GM23248 (cell line): ENCODE measurements around the gene NCOA7. TPM values are rescaled to one million over a fixed set of nuclear protein-coding genes. Genes with fewer than 3 reads are reported as not detected.
A peak's percentile ranks its signal among the peaks of the same experiment; 100 is the strongest.

Experiments used
- DNase-seq: peaks from one replicate; pipeline ENCODE4 v3.0.0-alpha.2; 2015
- H2AFZ ChIP-seq: fragments of 200-600 bp; sonication (generic); 2 replicates; pipeline ENCODE4 v1.6.1; 2016; ENCODE audit warnings: antibody characterized with exemption
- H3F3A ChIP-seq: fragments of 200-600 bp; sonication (generic); 2 replicates; pipeline ENCODE4 v1.6.1; 2016; ENCODE audit warnings: mild to moderate bottlenecking, antibody characterized with exemption, mixed run types; ENCODE audit not compliant: insufficient read depth
- H3K27ac ChIP-seq: fragments of 200-600 bp; sonication (generic); 2 replicates; pipeline ENCODE4 v1.5.1; 2016; ENCODE audit warnings: mild to moderate bottlenecking
- H3K27me3 ChIP-seq: fragments of 200-600 bp; sonication (generic); replicated peaks from 2 replicates; pipeline ENCODE4 v1.6.1; 2016; ENCODE audit warnings: mild to moderate bottlenecking; ENCODE audit not compliant: insufficient read depth
- H3K36me3 ChIP-seq: fragments of 200-600 bp; sonication (generic); 2 replicates; pipeline ENCODE4 v1.6.1; 2016; ENCODE audit warnings: low read depth, mild to moderate bottlenecking
- H3K4me1 ChIP-seq: fragments of 200-600 bp; sonication (generic); 2 replicates; pipeline ENCODE4 v1.6.1; 2016; ENCODE audit warnings: mild to moderate bottlenecking; ENCODE audit not compliant: insufficient read depth
- H3K4me2 ChIP-seq: fragments of 200-600 bp; sonication (generic); one replicate; pipeline ENCODE4 v1.6.1; 2016; ENCODE audit warnings: mild to moderate bottlenecking; ENCODE audit not compliant: unreplicated experiment
- H3K4me3 ChIP-seq: fragments of 200-600 bp; sonication (generic); 2 replicates; pipeline ENCODE4 v1.5.1; 2016; ENCODE audit warnings: mild to moderate bottlenecking
- H3K79me2 ChIP-seq: fragments of 200-600 bp; sonication (generic); 2 replicates; pipeline ENCODE4 v1.6.1; 2016; ENCODE audit warnings: mild to moderate bottlenecking; ENCODE audit not compliant: insufficient read depth
- H3K9ac ChIP-seq: fragments of 200-600 bp; sonication (generic); 2 replicates; pipeline ENCODE4 v1.6.1; 2016; ENCODE audit warnings: mild to moderate bottlenecking
- H3K9me2 ChIP-seq: fragments of 200-600 bp; sonication (generic); 2 replicates; pipeline ENCODE4 v1.6.1; 2016; ENCODE audit warnings: mixed run types, mild to moderate bottlenecking, moderate library complexity; ENCODE audit not compliant: insufficient read depth
- H3K9me3 ChIP-seq: fragments of 200-600 bp; sonication (generic); one replicate; pipeline ENCODE4 v1.6.1; 2017; ENCODE audit warnings: low read depth
- H4K20me1 ChIP-seq: fragments of 200-600 bp; sonication (generic); 2 replicates; pipeline ENCODE4 v1.6.0; 2016; ENCODE audit not compliant: insufficient read depth
- EZH2 ChIP-seq: fragments of 200-600 bp; sonication (generic); IDR thresholded peaks from 2 replicates; pipeline ENCODE4 v1.6.1; 2018; ENCODE audit warnings: antibody characterized with exemption, mild to moderate bottlenecking; ENCODE audit not compliant: insufficient read depth, poor library complexity, severe bottlenecking
- EZH2phosphoT487 ChIP-seq: fragments of 200-600 bp; sonication (generic); IDR thresholded peaks from 2 replicates; pipeline ENCODE4 v1.6.1; 2018; ENCODE audit warnings: antibody characterized with exemption, moderate library complexity, mild to moderate bottlenecking, low read depth; ENCODE audit not compliant: insufficient read depth
- WGBS, 2 experiments: methylation state at CpG; one replicate each; pipeline ENCODE4 v1.1.6; 2015 to 2017; ENCODE audit warnings: low lambda C conversion rate in 2 of 2, low coverage in 1 of 2; ENCODE audit errors: missing lambda C conversion rate in 2 of 2; 5-methylcytosine and 5-hydroxymethylcytosine counted together
- in situ Hi-C: fragments of 300-500 bp; cut with MboI; formaldehyde crosslinking; loops from 2 replicates; pipeline ENCODE4 v1.15.0; 2020
- polyA plus RNA-seq: library from polyadenylated mRNA; unstranded; fragments of >200 nt; fragmentation: Nextera tagmentation; extraction: Ambion mirVana; gene quantifications from 2 replicates; pipeline ENCODE4 v1.2.1, GENCODE V29; 2016
- total RNA-seq: library from RNA; depleted of rRNA; stranded (reverse); fragments of >200 nt; shearing (Covaris generic); gene quantifications from 2 replicates; pipeline ENCODE4 v1.2.3, GENCODE V29; 2014

NCOA7 gene
- total and polyA plus RNA-seq, 2 experiments from 2014 or later, result 9.5 to 10.2 TPM

DNA sequence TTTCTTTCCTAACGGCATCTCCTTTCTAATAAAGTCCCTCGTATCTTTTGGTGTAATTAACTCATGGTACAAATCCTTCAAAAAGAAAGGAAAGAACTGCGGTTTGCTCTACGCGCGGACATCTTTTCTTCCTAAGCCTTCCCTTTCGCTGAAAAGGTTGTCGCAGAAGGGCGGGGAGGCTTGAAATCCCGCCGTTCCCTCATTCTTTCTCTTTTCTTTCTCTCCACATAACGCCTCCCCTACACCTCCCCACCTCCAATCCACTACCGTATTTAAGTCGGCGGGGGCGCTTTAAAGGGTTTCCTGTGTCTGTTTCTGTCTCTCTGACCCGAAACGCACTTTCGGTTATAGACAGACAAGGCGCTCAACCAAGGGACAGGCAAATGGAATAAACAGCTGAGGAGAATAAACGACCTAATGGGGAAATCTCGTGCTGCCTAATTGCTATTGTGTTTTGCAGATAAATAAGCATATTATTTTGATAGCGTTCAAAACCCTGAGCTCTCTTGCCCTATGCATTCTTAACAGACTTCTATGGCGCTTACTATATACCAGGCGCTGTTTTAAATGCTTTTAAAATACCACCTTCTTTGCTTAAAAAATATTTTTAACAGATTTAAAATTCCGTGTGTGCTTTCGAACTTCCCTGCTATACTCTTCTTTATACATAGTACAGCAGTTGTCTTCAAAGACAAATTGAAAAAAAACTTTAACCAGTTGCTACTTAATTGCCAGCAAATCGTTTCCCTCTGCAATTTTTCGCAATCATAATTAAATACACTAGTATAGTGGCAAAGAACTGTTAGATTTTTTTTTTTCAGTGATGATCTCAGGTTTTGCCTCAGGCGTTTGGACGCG, 43.8 kb upstream of the NCOA7 start:
- H3K4me2 ChIP-seq, result peak overlapping the region; percentile 29
- H3K9me2 ChIP-seq, result no peaks in the 10 kb centered on the region
- H3K9ac ChIP-seq, result no peak overlapping the region
- peak overlapping the region; percentile 84; the same call in 1 of the 2 replicates for H2AFZ ChIP-seq
- no peaks in the 10 kb centered on the region for H3K79me2 ChIP-seq
- TF ChIP-seq EZH2 (peak; percentile 78), EZH2phosphoT487 (peak; percentile 76)
- no peaks in the 10 kb centered on the region for H3K9me3 ChIP-seq
- H3K4me1 ChIP-seq, result peaks cover 10% of the 10 kb centered on the region
- WGBS, 2 experiments, result 9 to 10% methylated on average over 32 of the region's 32 CpGs
- in situ Hi-C loops, result no loop called here
- peak overlapping the region; percentile 53 for H3K4me3 ChIP-seq
- no peaks in the 10 kb centered on the region for H4K20me1 ChIP-seq
- peak; percentile 50 for DNase-seq
- H3F3A ChIP-seq, result no peaks in the 10 kb centered on the region
- H3K36me3 ChIP-seq, result no peaks in the 10 kb centered on the region
- no peak overlapping the region for H3K27ac ChIP-seq
- H3K27me3 ChIP-seq, result peaks cover 83% of the 10 kb centered on the region

DNA sequence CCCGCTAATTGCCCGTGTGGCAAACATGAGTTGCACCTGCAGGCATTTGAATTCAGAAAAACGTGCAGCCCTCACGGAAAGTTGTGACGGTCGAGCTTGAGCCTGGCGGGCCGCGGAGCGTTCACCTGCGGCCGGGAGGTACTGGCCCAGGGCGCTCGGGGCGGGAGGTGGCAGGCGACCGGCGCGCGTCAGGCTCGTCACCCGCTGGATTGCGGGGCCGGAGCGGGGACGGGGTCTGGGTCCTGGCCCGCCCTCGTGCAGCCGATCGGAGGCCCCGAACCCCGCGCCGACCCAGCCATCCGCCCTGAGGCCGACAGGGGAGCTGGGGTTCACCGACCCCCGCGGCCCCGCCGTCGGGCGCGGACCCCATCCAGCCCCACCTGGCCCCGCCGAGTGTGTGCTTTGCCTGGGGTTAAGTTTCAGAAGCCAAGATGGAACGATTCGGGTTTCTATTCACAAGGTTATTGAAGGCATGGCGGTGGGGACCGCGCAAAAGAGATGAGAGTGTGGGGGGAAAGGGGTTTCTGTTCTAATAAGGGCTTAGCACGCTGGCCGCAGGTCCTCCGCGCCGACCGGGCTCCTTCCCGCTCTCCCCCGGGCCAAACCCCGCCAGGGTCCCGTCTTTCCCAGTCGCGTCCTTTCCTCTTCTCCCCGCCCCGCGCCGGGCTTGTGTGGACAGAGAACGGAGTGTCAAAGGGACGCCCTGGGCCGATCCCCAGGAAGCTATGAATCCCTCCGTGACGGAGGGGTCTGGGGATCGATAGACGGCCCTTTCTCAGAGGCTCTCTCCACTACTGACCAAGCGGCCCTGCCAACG, 43.0 kb upstream of the NCOA7 start:
- Histone ChIP-seq H2AFZ (peak overlapping the region; percentile 84), H3K79me2 (no peaks in the 10 kb centered on the region), H3K9me3 (no peaks in the 10 kb centered on the region), H3K4me2 (peak overlapping the region; percentile 84), H3K36me3 (no peaks in the 10 kb centered on the region), H4K20me1 (no peaks in the 10 kb centered on the region), H3K4me1 (peaks cover 10% of the 10 kb centered on the region), H3K27ac (no peak overlapping the region), H3K9me2 (no peaks in the 10 kb centered on the region), H3K9ac (no peak overlapping the region), H3F3A (no peaks in the 10 kb centered on the region), H3K27me3 (peaks cover 82% of the 10 kb centered on the region), H3K4me3 (peak overlapping the region; percentile 76)
- in situ Hi-C loops, result no loop called here
- 4 to 5% methylated on average over 59 to 70 of the region's 76 CpGs for WGBS, 2 experiments
- TF ChIP-seq EZH2phosphoT487 (peak; percentile 25; the same call in 1 of the 2 replicates), EZH2 (no peak)
- peak; percentile 52 for DNase-seq

DNA sequence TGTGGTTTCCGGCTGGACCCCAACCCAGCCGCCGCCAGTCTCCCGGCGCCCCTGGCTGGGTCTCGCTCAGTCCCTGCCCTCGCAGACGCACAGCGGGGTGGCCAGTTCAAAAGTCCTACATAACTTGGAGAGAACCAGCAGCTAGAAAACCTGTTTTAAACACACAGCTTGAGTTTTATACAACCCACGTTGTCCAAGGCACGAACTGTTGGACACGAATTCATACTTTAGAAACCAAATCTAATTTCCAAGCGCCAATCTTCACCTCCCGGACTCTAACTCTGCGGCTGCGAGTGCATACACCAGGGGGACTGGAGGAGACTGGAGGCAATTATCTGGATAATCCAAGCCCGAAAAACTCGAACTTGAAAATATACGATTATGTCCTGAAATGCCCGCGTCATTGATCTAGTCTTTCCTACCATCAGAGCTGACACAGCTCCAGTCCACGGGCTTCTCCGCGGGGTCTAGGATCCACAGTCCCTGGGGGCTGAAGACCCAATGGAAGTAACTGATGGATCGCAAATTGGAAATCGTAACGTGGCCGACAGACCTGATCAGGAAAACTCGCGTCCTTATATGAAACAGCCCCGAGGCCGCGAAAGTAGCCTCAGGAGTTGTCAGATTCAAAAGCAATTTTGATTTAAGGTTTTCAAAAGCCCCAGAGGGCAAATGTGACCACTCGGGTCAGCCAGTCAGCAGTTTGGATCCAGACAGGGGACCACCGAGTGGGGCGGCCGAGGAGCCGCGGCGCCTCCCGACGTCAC, 42.2 kb upstream of the NCOA7 start:
- Histone ChIP-seq H3K27me3 (peaks cover 78% of the 10 kb centered on the region), H3K9me2 (no peaks in the 10 kb centered on the region), H3F3A (no peaks in the 10 kb centered on the region), H3K4me2 (peak overlapping the region; percentile 84), H4K20me1 (no peaks in the 10 kb centered on the region), H3K4me1 (peaks cover 10% of the 10 kb centered on the region), H3K36me3 (no peaks in the 10 kb centered on the region), H3K9me3 (no peaks in the 10 kb centered on the region), H3K9ac (peak overlapping the region; percentile 66), H2AFZ (peak overlapping the region; percentile 84), H3K27ac (no peak overlapping the region), H3K79me2 (no peaks in the 10 kb centered on the region), H3K4me3 (peak overlapping the region; percentile 76)
- 3 to 5% methylated on average over 41 to 42 of the region's 42 CpGs for WGBS, 2 experiments
- TF ChIP-seq EZH2 (peak; percentile 100), EZH2phosphoT487 (peak; percentile 9; the same call in 1 of the 2 replicates)
- DNase-seq, result peak; percentile 49
- in situ Hi-C loops, result no loop called here
